CD4-positive, alpha-beta T cell treated with Interleukin-17A for 4 hours (primary cell): ENCODE measurements around the gene ADGRB2.

Experiments
- DNase-seq: peaks from one replicate; pipeline ENCODE4 v3.0.0-alpha.2; 2020; ENCODE audit warnings: mixed read lengths

Gene ADGRB2

GRCh38 chr1:31697369-31697984, 66.7 kb downstream of the ADGRB2 start:
- no peak for DNase-seq

GRCh38 chr1:31696242-31696641, 67.9 kb downstream of the ADGRB2 start:
- DNase-seq = no peak

GRCh38 chr1:31695327-31695726, 68.8 kb downstream of the ADGRB2 start:
- no peak for DNase-seq

- DNase-seq = no peak
Observed at GRCh38 chr1:31694964-31695313, 69.2 kb downstream of the ADGRB2 start.

- DNase-seq = no peak
Observed at GRCh38 chr1:31694069-31694963, 69.8 kb downstream of the ADGRB2 start.

GRCh38 chr1:31693231-31693630, 70.9 kb downstream of the ADGRB2 start:
- no peak for DNase-seq

GRCh38 chr1:31691951-31692350, 72.2 kb downstream of the ADGRB2 start:
- no peak for DNase-seq

GRCh38 chr1:31691446-31691845, 72.7 kb downstream of the ADGRB2 start:
- DNase-seq = no peak

GRCh38 chr1:31690921-31691320, 73.2 kb downstream of the ADGRB2 start:
- no peak for DNase-seq

GRCh38 chr1:31689854-31690253, 74.3 kb downstream of the ADGRB2 start:
- DNase-seq = no peak

GRCh38 chr1:31689379-31689778, 74.8 kb downstream of the ADGRB2 start:
- no peak for DNase-seq

- DNase-seq = no peak
Observed at GRCh38 chr1:31688233-31688918, 75.8 kb downstream of the ADGRB2 start.

- DNase-seq = no peak
Observed at GRCh38 chr1:31687601-31688000, 76.5 kb downstream of the ADGRB2 start.

GRCh38 chr1:31685795-31686194, 78.3 kb downstream of the ADGRB2 start:
- DNase-seq = no peak

GRCh38 chr1:31683997-31684396, 80.1 kb downstream of the ADGRB2 start:
- no peak for DNase-seq

- no peak for DNase-seq
Observed at GRCh38 chr1:31681415-31681814, 82.7 kb downstream of the ADGRB2 start.

- DNase-seq = no peak
Observed at GRCh38 chr1:31679676-31680230, 84.4 kb downstream of the ADGRB2 start.

- no peak for DNase-seq
Observed at GRCh38 chr1:31679091-31679490, 85.0 kb downstream of the ADGRB2 start.

GRCh38 chr1:31678681-31679080, 85.5 kb downstream of the ADGRB2 start:
- no peak for DNase-seq

- no peak for DNase-seq
Observed at GRCh38 chr1:31677949-31678348, 86.2 kb downstream of the ADGRB2 start.

GRCh38 chr1:31677401-31677800, 86.7 kb downstream of the ADGRB2 start:
- DNase-seq = no peak
